Activated B cell treated with CpG ODN at 0.5 μM for 24 hours (primary cell): ENCODE measurements around the gene APOBEC3H. TPM values are rescaled to one million over a fixed set of nuclear protein-coding genes. Genes with fewer than 3 reads are reported as not detected.

ENCODE experiments used
- ATAC-seq: fragments of 200-7000 bp; cut with Tn5 transposase; one replicate; pipeline ENCODE4 v1.10.0; 2021; ENCODE audit warnings: low read depth, mild to moderate bottlenecking, moderate library complexity
- CTCF ChIA-PET: fragments of 350-600 bp; sonication (Branson Sonifier 250); formaldehyde crosslinking; loops from one replicate; lab custom pipeline; 2021; ENCODE audit warnings: antibody characterized with exemption; lab: Charles Lee
- POLR2A ChIA-PET: fragments of 350-600 bp; sonication (Branson Sonifier 250); formaldehyde crosslinking; loops from one replicate; lab custom pipeline; 2021; ENCODE audit warnings: antibody characterized with exemption; lab: Charles Lee
- DNase-seq: peaks from one replicate; pipeline ENCODE4 v3.0.0; 2022
- H3K27ac Mint-ChIP-seq: one replicate; pipeline ENCODE4 v1.8.0; 2020; ENCODE audit warnings: mixed read lengths
- H3K27me3 Mint-ChIP-seq: one replicate; pipeline ENCODE4 v1.8.0; 2021; ENCODE audit warnings: mixed read lengths
- H3K36me3 Mint-ChIP-seq: one replicate; pipeline ENCODE4 v1.8.0; 2021; ENCODE audit warnings: low read depth, mixed read lengths
- H3K4me1 Mint-ChIP-seq: one replicate; pipeline ENCODE4 v1.8.0; 2021; ENCODE audit warnings: mixed read lengths
- H3K4me3 Mint-ChIP-seq: one replicate; pipeline ENCODE4 v1.8.0; 2020; ENCODE audit warnings: mild to moderate bottlenecking, mixed read lengths
- H3K9me3 Mint-ChIP-seq: one replicate; pipeline ENCODE4 v1.8.0; 2020; ENCODE audit warnings: mixed read lengths
- intact Hi-C: fragments of 100-400 bp; cut with micrococcal nuclease; formaldehyde crosslinking; loops from one replicate; pipeline ENCODE4 v1.15.1; 2024
- total RNA-seq: library from RNA; stranded (reverse); gene quantifications from 2 replicates; pipeline ENCODE4 v1.2.3, GENCODE V29; 2022
- TF ChIP-seq, protein P1 (sequence below): fragments of 200-600 bp; IDR thresholded peaks from one replicate; pipeline ENCODE4 v1.8.0; 2022; ENCODE audit warnings: antibody characterized with exemption, mild to moderate bottlenecking

Gene APOBEC3H
- total RNA-seq, 1 donor from 2014 or later, result 1.4 TPM

GRCh38 chr22:39083212-39084165 lies 13.6 kb upstream of the APOBEC3H start:
- ATAC-seq (no peak), DNase-seq (no peak)
- TF ChIP-seq, protein P1, sequence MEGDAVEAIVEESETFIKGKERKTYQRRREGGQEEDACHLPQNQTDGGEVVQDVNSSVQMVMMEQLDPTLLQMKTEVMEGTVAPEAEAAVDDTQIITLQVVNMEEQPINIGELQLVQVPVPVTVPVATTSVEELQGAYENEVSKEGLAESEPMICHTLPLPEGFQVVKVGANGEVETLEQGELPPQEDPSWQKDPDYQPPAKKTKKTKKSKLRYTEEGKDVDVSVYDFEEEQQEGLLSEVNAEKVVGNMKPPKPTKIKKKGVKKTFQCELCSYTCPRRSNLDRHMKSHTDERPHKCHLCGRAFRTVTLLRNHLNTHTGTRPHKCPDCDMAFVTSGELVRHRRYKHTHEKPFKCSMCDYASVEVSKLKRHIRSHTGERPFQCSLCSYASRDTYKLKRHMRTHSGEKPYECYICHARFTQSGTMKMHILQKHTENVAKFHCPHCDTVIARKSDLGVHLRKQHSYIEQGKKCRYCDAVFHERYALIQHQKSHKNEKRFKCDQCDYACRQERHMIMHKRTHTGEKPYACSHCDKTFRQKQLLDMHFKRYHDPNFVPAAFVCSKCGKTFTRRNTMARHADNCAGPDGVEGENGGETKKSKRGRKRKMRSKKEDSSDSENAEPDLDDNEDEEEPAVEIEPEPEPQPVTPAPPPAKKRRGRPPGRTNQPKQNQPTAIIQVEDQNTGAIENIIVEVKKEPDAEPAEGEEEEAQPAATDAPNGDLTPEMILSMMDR, result no peak
- ChIA-PET POLR2A (interaction anchor here (0.6 to 1.1 kb wide), 5 partner anchors 14 to 69 kb away, joined by 3 to 8 read pairs (median 4); partner anchors contain the start of gene APOBEC3D), CTCF (no interaction called here)
- H3K27me3 Mint-ChIP-seq, result no peaks in the 10 kb centered on the region
- no peak overlapping the region for H3K4me3 Mint-ChIP-seq
- H3K27ac Mint-ChIP-seq, result no peak overlapping the region
- no peaks in the 10 kb centered on the region for H3K9me3 Mint-ChIP-seq
- peaks cover 77% of the 10 kb centered on the region for H3K36me3 Mint-ChIP-seq
- intact Hi-C loops, result no loop called here
- H3K4me1 Mint-ChIP-seq, result peaks cover 48% of the 10 kb centered on the region

- ATAC-seq, result no peak
- TF ChIP-seq, protein P1, result no peak
- H3K9me3 Mint-ChIP-seq, result no peaks in the 10 kb centered on the region
- no peak overlapping the region for H3K27ac Mint-ChIP-seq
- ChIA-PET POLR2A (interaction anchor here (1.0 to 1.7 kb wide), 4 partner anchors 10 to 63 kb away, joined by 4 to 8 read pairs (median 5); partner anchors contain the start of gene APOBEC3D), CTCF (no interaction called here)
- H3K36me3 Mint-ChIP-seq, result peaks cover 75% of the 10 kb centered on the region
- no peak overlapping the region for H3K4me3 Mint-ChIP-seq
- peaks cover 38% of the 10 kb centered on the region for H3K4me1 Mint-ChIP-seq
- intact Hi-C loops, result no loop called here
- no peaks in the 10 kb centered on the region for H3K27me3 Mint-ChIP-seq
- no peak for DNase-seq
These were observed 12.4 kb upstream of the APOBEC3H start for GRCh38 chr22:39084666-39085065.

- no peak overlapping the region for H3K4me3 Mint-ChIP-seq
- no peak overlapping the region for H3K27ac Mint-ChIP-seq
- H3K27me3 Mint-ChIP-seq, result no peaks in the 10 kb centered on the region
- TF ChIP-seq, protein P1, result no peak
- no peaks in the 10 kb centered on the region for H3K9me3 Mint-ChIP-seq
- peaks cover 38% of the 10 kb centered on the region for H3K4me1 Mint-ChIP-seq
- ChIA-PET CTCF (no interaction called here), POLR2A (interaction anchor here (0.6 to 3.2 kb wide), 3 partner anchors 12 to 71 kb away, joined by 3 to 16 read pairs (median 4); no protein-coding TSS in a partner anchor)
- intact Hi-C loops, result no loop called here
- no peak for DNase-seq
- no peak for ATAC-seq
- H3K36me3 Mint-ChIP-seq, result peaks cover 54% of the 10 kb centered on the region
These were observed 9.9 kb upstream of the APOBEC3H start for GRCh38 chr22:39087098-39087497.

DNA sequence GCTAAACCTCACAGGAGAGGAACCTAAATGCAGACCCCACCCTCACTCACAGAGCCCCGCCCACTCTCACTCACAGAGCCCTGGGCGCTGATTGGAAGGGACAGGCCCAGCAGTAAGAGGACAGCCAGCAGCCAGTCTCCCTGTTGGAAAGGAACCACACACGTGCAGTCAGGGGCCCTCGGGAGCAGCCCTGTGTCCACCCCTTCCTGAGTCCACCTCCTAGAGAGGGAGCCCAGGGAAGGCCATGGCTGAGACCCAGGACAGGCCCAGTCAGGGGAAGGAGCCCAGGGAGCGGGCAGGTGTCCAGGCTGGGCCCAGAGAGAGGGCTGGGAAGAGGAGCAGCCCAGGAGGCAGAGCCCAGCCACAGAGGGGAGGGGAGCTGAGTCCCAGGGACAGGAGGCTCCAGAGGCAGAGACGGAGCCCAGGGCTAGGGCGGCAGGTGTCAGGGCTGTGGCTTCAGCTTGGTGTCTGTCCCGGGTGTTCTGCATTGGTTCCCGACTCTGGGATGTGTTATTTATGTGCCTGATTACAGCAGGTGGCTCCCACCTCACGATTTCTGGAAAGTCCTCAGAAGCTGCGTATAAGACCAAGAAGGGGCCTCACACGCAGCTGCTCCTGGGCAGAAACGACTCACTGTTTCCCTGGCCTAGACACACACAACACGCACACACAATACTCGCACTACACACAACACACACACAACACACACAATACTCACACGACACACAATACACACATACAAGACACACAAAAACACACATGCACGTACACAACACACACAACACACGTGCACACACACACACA lies 9.0 kb upstream of the APOBEC3H start:
- no peak for DNase-seq
- peaks cover 44% of the 10 kb centered on the region for H3K36me3 Mint-ChIP-seq
- H3K27ac Mint-ChIP-seq, result no peak overlapping the region
- intact Hi-C loops, result no loop called here
- H3K4me3 Mint-ChIP-seq, result no peak overlapping the region
- ATAC-seq, result no peak
- POLR2A ChIA-PET, result interaction anchor here (0.5 to 3.2 kb wide), 3 partner anchors 11 to 23 kb away, joined by 3 to 16 read pairs (median 12); no protein-coding TSS in a partner anchor
- CTCF ChIA-PET, result no interaction called here
- H3K4me1 Mint-ChIP-seq, result peaks cover 43% of the 10 kb centered on the region
- H3K27me3 Mint-ChIP-seq, result no peaks in the 10 kb centered on the region
- no peaks in the 10 kb centered on the region for H3K9me3 Mint-ChIP-seq
- TF ChIP-seq, protein P1, result no peak
